ENCODE results near the gene CFAP299. TPM values are rescaled to one million over a fixed set of nuclear protein-coding genes. Genes with fewer than 3 reads are reported as not detected.
A peak's percentile ranks its signal among the peaks of the same experiment; 100 is the strongest.

Gene CFAP299
- total RNA-seq, 1 donor from 2014 or later = not detected

DNA sequence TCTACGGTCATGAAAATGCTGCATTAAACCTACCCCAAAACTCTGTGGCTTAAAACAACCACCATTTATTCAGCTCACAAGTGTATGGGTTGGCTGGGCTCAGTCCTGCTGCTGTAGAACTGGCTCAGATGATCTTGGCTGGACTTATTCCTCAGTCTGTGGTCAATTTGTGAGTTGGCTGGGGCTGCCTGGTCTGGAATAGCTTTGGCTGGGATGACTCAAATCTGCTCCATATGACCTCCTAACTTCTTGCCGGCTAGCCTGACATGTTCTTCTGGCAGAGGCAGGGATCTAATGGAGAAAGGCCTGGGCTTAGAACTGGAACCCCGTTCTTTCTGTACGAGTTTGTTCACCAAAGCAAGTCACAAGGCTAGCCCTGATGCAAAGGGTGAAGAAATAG, 71.7 kb downstream of the CFAP299 start:
- Mint-ChIP-seq H3K9me3 (ENCODE audit: unreplicated experiment) (no peaks in the 10 kb centered on the region), H3K4me1 (ENCODE audit: low read depth, unreplicated experiment) (no peaks in the 10 kb centered on the region), H3K36me3 (ENCODE audit: low read depth, unreplicated experiment) (no peaks in the 10 kb centered on the region), H3K4me3 (ENCODE audit: unreplicated experiment) (no peak overlapping the region), H3K27ac (ENCODE audit: unreplicated experiment) (no peak overlapping the region), H3K27me3 (ENCODE audit: low read depth, unreplicated experiment) (no peaks in the 10 kb centered on the region)
- FAIRE-seq (no peak), DNase-seq (ENCODE audit: low read depth) (peak; percentile 80)
- Histone ChIP-seq H3K79me2 (ENCODE audit: insufficient read depth, low read length) (no peaks in the 10 kb centered on the region), H3K36me3 (ENCODE audit: insufficient read depth, low read length) (no peaks in the 10 kb centered on the region), H3K4me1 (ENCODE audit: insufficient read depth, low read length) (no peaks in the 10 kb centered on the region), H2AFZ (ENCODE audit: low read depth, low read length) (peak overlapping the region; percentile 4), H3K9ac (ENCODE audit: low read length) (no peak overlapping the region), H3K27ac (ENCODE audit: low read depth, low read length) (no peak overlapping the region), H3K9me3 (ENCODE audit: insufficient read depth, low read depth, low read length) (no peaks in the 10 kb centered on the region), H3K27me3 (ENCODE audit: insufficient read depth, low read length) (no peaks in the 10 kb centered on the region), H3K4me3 (ENCODE audit: insufficient read depth, low read depth, low read length) (no peak overlapping the region), H4K20me1 (ENCODE audit: insufficient read depth, low read length) (no peaks in the 10 kb centered on the region), H3K4me2 (ENCODE audit: low read length) (no peak overlapping the region)
- TF ChIP-seq EZH2 (IDR thresholded peaks at IDR 0.05; ENCODE audit: insufficient read depth, low read length) = no peak
- TF ChIP-seq CTCF (IDR thresholded peaks at IDR 0.05; ENCODE audit: insufficient read depth, low read depth, low read length) = no peak

DNA sequence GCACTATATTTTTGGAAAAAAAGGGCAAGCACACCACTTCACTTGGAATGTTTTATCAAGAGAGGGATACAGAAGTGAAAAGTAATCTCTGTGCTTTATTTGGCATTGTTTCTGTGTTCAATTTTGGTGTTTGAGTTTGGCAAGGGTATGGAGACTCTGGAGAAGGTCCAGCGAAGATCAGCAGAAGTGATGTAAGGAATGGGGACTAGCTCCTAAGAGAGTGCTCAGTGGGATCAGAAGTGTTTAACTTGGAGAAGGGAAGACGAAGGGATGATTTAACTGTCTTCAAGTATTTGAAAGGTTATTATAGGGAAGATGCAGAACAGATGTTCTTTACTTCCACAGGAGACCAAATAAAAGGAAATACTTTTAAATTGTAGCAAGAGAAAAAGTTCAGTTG, 74.3 kb downstream of the CFAP299 start:
- no peak overlapping the region for H3K27ac Mint-ChIP-seq (ENCODE audit: unreplicated experiment)

More for the DNA sequence above, 74.3 kb downstream of the CFAP299 start:
- no peak overlapping the region for H3K4me3 Mint-ChIP-seq (ENCODE audit: unreplicated experiment)
- H3K4me1 ChIP-seq (ENCODE audit: insufficient read depth, low read length) = no peaks in the 10 kb centered on the region
- no peaks in the 10 kb centered on the region for H3K27me3 Mint-ChIP-seq (ENCODE audit: low read depth, unreplicated experiment)
- H3K4me3 ChIP-seq (ENCODE audit: insufficient read depth, low read depth, low read length) = no peak overlapping the region
- H3K79me2 ChIP-seq (ENCODE audit: insufficient read depth, low read length) = no peaks in the 10 kb centered on the region
- no peak overlapping the region for H3K9ac ChIP-seq (ENCODE audit: low read length)
- no peaks in the 10 kb centered on the region for H3K4me1 Mint-ChIP-seq (ENCODE audit: low read depth, unreplicated experiment)
- no peaks in the 10 kb centered on the region for H3K36me3 ChIP-seq (ENCODE audit: insufficient read depth, low read length)
- H3K27me3 ChIP-seq (ENCODE audit: insufficient read depth, low read length) = no peaks in the 10 kb centered on the region
- no peaks in the 10 kb centered on the region for H3K9me3 ChIP-seq (ENCODE audit: insufficient read depth, low read depth, low read length)
- DNase-seq (ENCODE audit: low read depth) (no peak), FAIRE-seq (no peak)
- no peaks in the 10 kb centered on the region for H3K36me3 Mint-ChIP-seq (ENCODE audit: low read depth, unreplicated experiment)
- H3K4me2 ChIP-seq (ENCODE audit: low read length) = no peak overlapping the region
- no peak overlapping the region for H3K27ac ChIP-seq (ENCODE audit: low read depth, low read length)
- TF ChIP-seq EZH2 (IDR thresholded peaks at IDR 0.05; ENCODE audit: insufficient read depth, low read length) = no peak
- no peak for TF ChIP-seq CTCF (IDR thresholded peaks at IDR 0.05; ENCODE audit: insufficient read depth, low read depth, low read length)
- no peaks in the 10 kb centered on the region for H4K20me1 ChIP-seq (ENCODE audit: insufficient read depth, low read length)
- H2AFZ ChIP-seq (ENCODE audit: low read depth, low read length) = no peak overlapping the region
- H3K9me3 Mint-ChIP-seq (ENCODE audit: unreplicated experiment) = no peaks in the 10 kb centered on the region
